Large intestine (tissue), 3 donors: ENCODE results near the gene OR13C5. TPM values are rescaled to one million over a fixed set of nuclear protein-coding genes. Genes with fewer than 3 reads are reported as not detected.
"Not testable (repeated sequence)": the region's sequence is repeated elsewhere in the genome, so short reads cannot be mapped to it uniquely, and the experiment has no call there.

Experiments used
- DNase-seq, 2 donors: peaks; one replicate each; pipeline versions ENCODE4 v3.0.0 to v3.0.0-alpha.2; 2013
- H3K27ac ChIP-seq: one replicate; pipeline ENCODE4 v1.5.1; 2013; ENCODE audit warnings: low read length
- H3K27me3 ChIP-seq: 2 replicates; pipeline ENCODE4 v1.6.1; 2013; ENCODE audit warnings: low read length; ENCODE audit not compliant: control insufficient read depth, insufficient read depth
- H3K36me3 ChIP-seq: 2 replicates; pipeline ENCODE4 v1.6.1; 2013; ENCODE audit warnings: low read length; ENCODE audit not compliant: control insufficient read depth, insufficient read depth
- H3K4me1 ChIP-seq: one replicate; pipeline ENCODE4 v1.6.1; 2013; ENCODE audit warnings: low read length; ENCODE audit not compliant: control insufficient read depth, insufficient read depth
- H3K4me3 ChIP-seq: one replicate; pipeline ENCODE4 v1.5.1; 2013; ENCODE audit warnings: low read length
- H3K9me3 ChIP-seq: one replicate; pipeline ENCODE4 v1.6.1; 2013; ENCODE audit warnings: mild to moderate bottlenecking, low read depth, low read length, moderate library complexity; ENCODE audit not compliant: control insufficient read depth
- WGBS: methylation state at CpG from one replicate; pipeline ENCODE4 v1.1.5; 2013; ENCODE audit warnings: low lambda C conversion rate; ENCODE audit not compliant: insufficient coverage; 5-methylcytosine and 5-hydroxymethylcytosine counted together
- polyA plus RNA-seq: library from polyadenylated mRNA; unstranded; fragments of 120-200 nt; gene quantifications from one replicate; pipeline ENCODE4 v1.2.1, GENCODE V29; 2013

The OR13C5 gene
- polyA plus RNA-seq, 1 donor: not detected

GRCh38 chr9:104598749-104599148 is 464 bp downstream of the OR13C5 start:
- WGBS: 50% methylated on average over 1 of the region's 3 CpGs
- not testable (repeated sequence) for DNase-seq, H3K27ac ChIP-seq, H3K4me3 ChIP-seq, H3K4me1 ChIP-seq, H3K27me3 ChIP-seq, H3K9me3 ChIP-seq, H3K36me3 ChIP-seq

GRCh38 chr9:104589626-104590025 is 9.6 kb downstream of the OR13C5 start:
- Histone ChIP-seq H3K27ac (no peak overlapping the region), H3K27me3 (no peaks in the 10 kb centered on the region), H3K4me1 (no peaks in the 10 kb centered on the region), H3K4me3 (no peak overlapping the region), H3K9me3 (no peaks in the 10 kb centered on the region), H3K36me3 (no peaks in the 10 kb centered on the region)
- DNase-seq: no peak
- WGBS: no CpG with 5 or more reads among the region's 1 CpG

GRCh38 chr9:104586496-104587180 is 12.6 kb downstream of the OR13C5 start:
- no peak for DNase-seq
- Histone ChIP-seq H3K27ac (no peak overlapping the region), H3K27me3 (no peaks in the 10 kb centered on the region), H3K9me3 (no peaks in the 10 kb centered on the region), H3K4me1 (no peaks in the 10 kb centered on the region), H3K36me3 (no peaks in the 10 kb centered on the region), H3K4me3 (no peak overlapping the region)
- WGBS: 100% methylated on average over 1 of the region's 1 CpG

- no peak overlapping the region for H3K27ac ChIP-seq
- no peaks in the 10 kb centered on the region for H3K27me3 ChIP-seq
- DNase-seq: no peak
- no peaks in the 10 kb centered on the region for H3K4me1 ChIP-seq
- H3K9me3 ChIP-seq: no peaks in the 10 kb centered on the region
- 60% methylated on average over 1 of the region's 1 CpG for WGBS
- H3K36me3 ChIP-seq: no peaks in the 10 kb centered on the region
- no peak overlapping the region for H3K4me3 ChIP-seq
Measured at GRCh38 chr9:104580562-104580961, 18.7 kb downstream of the OR13C5 start.

GRCh38 chr9:104577263-104577662 is 21.9 kb downstream of the OR13C5 start:
- no peaks in the 10 kb centered on the region for H3K9me3 ChIP-seq
- no peak overlapping the region for H3K27ac ChIP-seq
- no peak overlapping the region for H3K4me3 ChIP-seq
- H3K4me1 ChIP-seq: no peaks in the 10 kb centered on the region
- no peak for DNase-seq
- H3K36me3 ChIP-seq: no peaks in the 10 kb centered on the region
- WGBS: 100% methylated on average over 2 of the region's 5 CpGs
- H3K27me3 ChIP-seq: no peaks in the 10 kb centered on the region

- no peaks in the 10 kb centered on the region for H3K4me1 ChIP-seq
- no peak for DNase-seq
- no peaks in the 10 kb centered on the region for H3K9me3 ChIP-seq
- no peaks in the 10 kb centered on the region for H3K36me3 ChIP-seq
- no peak overlapping the region for H3K4me3 ChIP-seq
- H3K27ac ChIP-seq: no peak overlapping the region
- WGBS: no CpG with 5 or more reads among the region's 2 CpGs
- no peaks in the 10 kb centered on the region for H3K27me3 ChIP-seq
Measured at GRCh38 chr9:104575456-104575855, 23.8 kb downstream of the OR13C5 start.

- no peaks in the 10 kb centered on the region for H3K36me3 ChIP-seq
- no peak overlapping the region for H3K4me3 ChIP-seq
- H3K27me3 ChIP-seq: no peaks in the 10 kb centered on the region
- DNase-seq: no peak
- H3K9me3 ChIP-seq: no peaks in the 10 kb centered on the region
- no peaks in the 10 kb centered on the region for H3K4me1 ChIP-seq
- WGBS: 86% methylated on average over 1 of the region's 1 CpG
- no peak overlapping the region for H3K27ac ChIP-seq
Measured at GRCh38 chr9:104572612-104573011, 26.6 kb downstream of the OR13C5 start.

- Histone ChIP-seq H3K4me3 (no peak within 1 kb of the TSS), H3K27me3 (no peaks in the 10 kb centered on the region), H3K9me3 (no peaks in the 10 kb centered on the region), H3K4me1 (no peaks in the 10 kb centered on the region), H3K27ac (no peak within 1 kb of the TSS), H3K36me3 (no peaks in the 10 kb centered on the region)
- no peak for DNase-seq
- 100% methylated on average over 1 of the region's 4 CpGs for WGBS
Measured at GRCh38 chr9:104568868-104569267, 30.3 kb downstream of the OR13C5 start, which contains the start of gene OR13C8. Gene OR13C8, plus strand, starts transcription at chr9:104569168. Its CDS starts 0 bp downstream, at chr9:104569168.

GRCh38 chr9:104564358-104564757 is 34.9 kb downstream of the OR13C5 start:
- Histone ChIP-seq H3K4me1 (no peaks in the 10 kb centered on the region), H3K9me3 (no peaks in the 10 kb centered on the region), H3K36me3 (no peaks in the 10 kb centered on the region), H3K4me3 (no peak overlapping the region), H3K27me3 (no peaks in the 10 kb centered on the region), H3K27ac (no peak overlapping the region)
- WGBS: no CpG with 5 or more reads among the region's 1 CpG
- no peak for DNase-seq

- Histone ChIP-seq H3K4me3 (no peak overlapping the region), H3K36me3 (no peaks in the 10 kb centered on the region), H3K27me3 (no peaks in the 10 kb centered on the region), H3K4me1 (no peaks in the 10 kb centered on the region), H3K9me3 (no peaks in the 10 kb centered on the region), H3K27ac (no peak overlapping the region)
- DNase-seq: no peak
- no CpG with 5 or more reads among the region's 8 CpGs for WGBS
Measured at GRCh38 chr9:104556830-104557634, 42.2 kb downstream of the OR13C5 start.
